GM12874 (cell line): ENCODE results near the gene HLA-C.

Experiments
- TF ChIP-seq, protein P1 (sequence below): IDR thresholded peaks from 2 replicates; pipeline ENCODE4 v1.5.1; 2011; ENCODE audit warnings: low read depth, mild to moderate bottlenecking, control low read depth, low read length, moderate library complexity; ENCODE audit not compliant: insufficient read depth

Gene HLA-C

DNA sequence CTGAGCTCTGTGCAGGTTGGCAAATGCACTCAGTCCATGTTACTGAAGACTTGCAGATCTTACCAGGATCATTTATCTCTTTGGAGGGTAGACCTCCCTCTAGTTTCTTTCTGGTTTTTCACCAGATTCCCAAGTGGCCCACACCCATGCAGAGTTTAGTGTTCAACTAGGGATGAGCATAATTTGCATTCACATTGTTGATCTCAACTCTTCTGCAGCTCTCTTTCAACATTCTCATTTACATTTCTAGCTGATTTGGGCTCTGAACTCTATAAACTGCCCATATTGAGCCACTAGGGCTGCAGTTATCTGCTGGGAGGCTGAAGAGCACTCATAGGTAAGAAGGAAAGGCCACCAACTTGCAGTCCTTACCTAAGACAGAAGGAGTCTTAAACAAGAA lies 17.9 kb upstream of the HLA-C start:
- TF ChIP-seq, protein P1, sequence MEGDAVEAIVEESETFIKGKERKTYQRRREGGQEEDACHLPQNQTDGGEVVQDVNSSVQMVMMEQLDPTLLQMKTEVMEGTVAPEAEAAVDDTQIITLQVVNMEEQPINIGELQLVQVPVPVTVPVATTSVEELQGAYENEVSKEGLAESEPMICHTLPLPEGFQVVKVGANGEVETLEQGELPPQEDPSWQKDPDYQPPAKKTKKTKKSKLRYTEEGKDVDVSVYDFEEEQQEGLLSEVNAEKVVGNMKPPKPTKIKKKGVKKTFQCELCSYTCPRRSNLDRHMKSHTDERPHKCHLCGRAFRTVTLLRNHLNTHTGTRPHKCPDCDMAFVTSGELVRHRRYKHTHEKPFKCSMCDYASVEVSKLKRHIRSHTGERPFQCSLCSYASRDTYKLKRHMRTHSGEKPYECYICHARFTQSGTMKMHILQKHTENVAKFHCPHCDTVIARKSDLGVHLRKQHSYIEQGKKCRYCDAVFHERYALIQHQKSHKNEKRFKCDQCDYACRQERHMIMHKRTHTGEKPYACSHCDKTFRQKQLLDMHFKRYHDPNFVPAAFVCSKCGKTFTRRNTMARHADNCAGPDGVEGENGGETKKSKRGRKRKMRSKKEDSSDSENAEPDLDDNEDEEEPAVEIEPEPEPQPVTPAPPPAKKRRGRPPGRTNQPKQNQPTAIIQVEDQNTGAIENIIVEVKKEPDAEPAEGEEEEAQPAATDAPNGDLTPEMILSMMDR = no peak

DNA sequence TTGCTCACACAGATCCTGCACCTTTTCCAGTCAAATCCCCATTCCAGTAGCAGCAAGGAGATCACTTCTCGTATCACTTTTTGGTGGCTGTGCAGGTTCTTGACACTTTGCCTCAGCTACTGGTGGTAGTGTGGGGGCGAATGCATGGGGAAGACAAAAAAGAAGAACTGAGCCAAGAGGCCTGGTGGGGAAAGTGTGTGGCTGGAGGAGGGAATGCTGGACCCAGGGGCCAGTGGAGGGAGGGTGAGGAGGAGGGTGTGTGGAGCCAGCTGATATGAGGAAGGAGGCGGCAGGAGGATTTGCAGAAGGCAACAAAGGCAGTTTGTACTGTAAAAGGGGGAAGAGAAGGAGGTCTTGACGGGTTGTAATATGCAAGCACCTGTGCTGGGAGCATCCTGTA lies 15.7 kb upstream of the HLA-C start:
- TF ChIP-seq, protein P1 = no peak

DNA sequence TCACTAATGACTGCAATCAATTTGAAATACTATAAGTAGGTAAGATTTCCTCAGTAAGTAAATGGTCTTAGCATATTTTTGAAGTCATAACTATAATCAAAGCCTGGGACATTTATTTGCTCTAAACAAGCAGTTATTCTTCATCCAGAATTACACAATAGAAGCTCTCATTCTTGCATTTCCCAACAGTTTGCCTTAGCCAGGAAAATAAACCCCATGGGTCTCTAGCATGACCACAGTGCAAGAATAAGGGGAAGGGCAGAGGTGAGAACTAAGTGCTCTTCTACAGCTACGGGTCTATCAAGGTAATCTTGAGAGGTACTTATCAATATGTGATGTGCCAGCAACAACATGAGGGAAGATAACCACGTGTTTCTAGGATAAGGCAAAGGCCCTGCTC lies 14.1 kb upstream of the HLA-C start:
- TF ChIP-seq, protein P1 = no peak

DNA sequence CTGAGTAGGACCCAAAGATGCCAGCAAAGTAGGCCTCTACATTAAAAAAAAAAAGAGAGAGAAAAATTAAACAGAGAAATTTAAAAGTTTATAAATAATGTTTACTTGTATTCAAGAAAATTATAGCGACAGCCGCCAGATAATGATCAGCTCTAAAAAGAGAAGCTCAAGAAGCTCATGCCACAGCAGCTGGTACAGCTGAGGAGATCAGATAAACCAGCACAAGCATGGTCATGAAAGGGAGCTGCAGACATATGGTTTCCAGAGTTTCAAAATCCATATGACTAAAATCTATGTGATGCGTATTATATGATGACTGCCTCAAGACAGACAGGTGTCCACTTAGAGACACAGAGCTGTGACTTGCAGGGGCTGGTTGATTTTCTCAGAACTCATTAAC lies 13.6 kb upstream of the HLA-C start:
- TF ChIP-seq, protein P1 = no peak

DNA sequence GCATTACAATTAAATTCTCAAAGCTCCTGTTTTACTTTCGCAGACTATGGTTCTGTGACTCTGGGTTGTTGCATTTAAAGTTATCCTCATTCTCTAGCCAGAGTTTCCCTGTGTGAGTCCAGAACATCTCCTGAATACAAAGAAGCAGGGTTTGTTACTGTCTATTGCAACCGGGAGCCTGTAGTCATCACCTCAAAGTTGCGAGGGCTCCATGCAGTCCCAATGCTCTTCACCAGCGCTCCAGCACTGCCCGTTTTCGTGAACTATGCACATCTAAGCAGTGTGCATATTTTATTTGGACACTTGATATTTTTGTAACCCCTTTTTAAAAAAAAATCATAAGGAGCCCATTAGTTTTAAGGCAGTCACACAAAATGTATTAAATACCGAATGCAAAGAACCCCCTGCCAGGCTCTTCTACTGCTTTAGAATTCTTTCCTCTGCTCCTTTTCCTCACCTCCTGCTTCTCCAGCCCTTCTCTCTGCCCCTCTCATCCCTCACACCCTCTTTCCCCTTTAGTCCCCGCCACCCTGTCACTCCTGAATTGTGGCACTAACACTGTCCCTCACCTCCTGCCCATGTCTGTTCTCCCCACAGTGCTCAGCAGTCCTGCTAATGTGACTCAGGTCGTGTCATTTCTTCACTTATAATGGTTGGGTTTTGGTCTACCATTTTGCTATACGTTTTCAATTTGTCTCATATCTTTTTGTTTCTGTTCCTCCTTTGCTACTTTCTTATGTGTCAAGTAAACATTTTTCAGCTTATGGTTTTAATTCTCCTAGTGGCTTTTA lies 1.1 kb upstream of the HLA-C start:
- TF ChIP-seq, protein P1 = no peak

DNA sequence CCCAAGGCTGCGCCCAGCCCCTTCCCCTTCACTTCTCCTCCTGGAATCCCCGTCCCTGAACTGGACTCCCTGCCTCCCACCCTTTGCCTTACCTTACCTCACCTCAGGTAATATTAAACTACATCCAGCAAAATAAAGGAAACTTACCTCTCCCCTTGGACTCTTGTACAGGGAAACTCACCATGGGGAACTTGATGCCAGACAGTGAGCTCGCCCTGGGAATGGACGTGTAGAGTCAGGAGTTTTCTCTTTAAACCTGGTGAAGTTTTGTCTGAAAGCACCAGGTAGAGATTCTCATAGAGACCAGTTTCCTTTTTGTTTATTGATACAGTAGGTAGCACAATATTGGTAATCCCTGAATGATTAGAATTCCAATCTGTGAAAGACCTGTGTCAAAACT lies 544 bp upstream of the HLA-C start:
- TF ChIP-seq, protein P1 = no peak

DNA sequence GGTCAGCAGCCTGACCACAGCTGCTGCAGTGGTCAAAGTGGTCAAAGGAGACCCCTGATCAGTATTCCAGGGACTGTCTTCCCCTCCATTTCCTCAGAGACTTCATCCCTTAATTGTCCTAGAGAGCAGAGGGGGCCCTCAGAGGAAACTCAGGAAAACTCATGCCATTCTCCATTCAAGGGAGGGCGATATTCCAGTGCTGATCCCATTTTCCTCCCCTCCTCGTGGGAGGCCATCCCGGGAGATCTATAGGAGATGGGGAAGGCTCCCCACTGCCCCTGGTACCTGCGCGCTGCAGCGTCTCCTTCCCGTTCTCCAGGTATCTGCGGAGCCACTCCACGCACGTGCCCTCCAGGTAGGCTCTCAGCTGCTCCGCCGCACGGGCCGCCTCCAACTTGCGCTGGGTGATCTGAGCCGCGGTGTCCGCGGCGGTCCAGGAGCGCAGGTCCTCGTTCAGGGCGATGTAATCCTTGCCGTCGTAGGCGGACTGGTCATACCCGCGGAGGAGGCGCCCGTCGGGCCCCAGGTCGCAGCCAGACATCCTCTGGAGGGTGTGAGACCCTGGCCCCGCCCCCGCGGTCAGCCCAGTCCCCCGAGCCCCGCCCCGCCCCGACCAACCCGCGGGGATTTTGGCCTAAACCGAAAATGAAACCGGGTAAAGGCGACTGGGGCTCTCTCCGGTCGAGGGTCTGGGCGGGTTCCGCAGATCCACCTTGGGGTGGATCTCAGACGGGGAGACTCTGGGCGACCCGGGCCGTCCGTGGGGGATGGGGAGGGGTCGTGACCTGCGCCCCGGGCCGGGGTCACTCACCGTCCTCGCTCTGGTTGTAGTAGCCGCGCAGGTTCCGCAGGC lies 878 bp downstream of the HLA-C start:
- TF ChIP-seq, protein P1 = no peak
